SHP77 (cell line): Measurements from ENCODE around the gene SV2B.

Source experiments
- DNase-seq, 2 experiments: peaks; one replicate each; lab custom pipeline; 2025; lab: John Stamatoyannopoulos, UW

Gene SV2B

DNA sequence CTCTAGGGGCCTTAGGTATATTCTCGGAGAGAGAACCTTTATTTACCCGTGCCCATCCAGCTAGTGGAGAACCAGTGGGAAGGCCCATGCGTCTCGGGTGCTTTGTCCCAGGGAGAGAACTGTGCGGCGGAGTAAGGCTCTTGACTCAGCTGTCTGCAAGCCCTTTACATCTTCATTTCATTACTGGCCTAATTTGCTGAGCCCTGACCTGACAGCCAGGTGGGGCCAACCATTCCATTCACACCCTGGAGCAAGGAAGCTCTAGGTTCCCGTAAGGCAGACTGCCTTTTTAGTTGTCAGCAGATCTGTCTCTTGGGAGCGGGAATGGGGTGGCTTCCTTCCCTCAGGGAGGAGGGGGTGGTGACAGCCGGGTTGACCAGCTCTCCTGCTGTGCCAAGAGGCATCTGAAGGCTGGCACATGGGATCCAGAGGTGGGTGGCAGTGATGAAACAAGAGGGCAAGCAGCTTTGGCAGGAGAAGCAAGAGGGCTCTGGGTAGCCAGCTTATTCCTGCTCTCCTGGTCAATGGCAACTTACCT is 36.4 kb downstream of the SV2B start:
- DNase-seq = peak; percentile 28 to 35

DNA sequence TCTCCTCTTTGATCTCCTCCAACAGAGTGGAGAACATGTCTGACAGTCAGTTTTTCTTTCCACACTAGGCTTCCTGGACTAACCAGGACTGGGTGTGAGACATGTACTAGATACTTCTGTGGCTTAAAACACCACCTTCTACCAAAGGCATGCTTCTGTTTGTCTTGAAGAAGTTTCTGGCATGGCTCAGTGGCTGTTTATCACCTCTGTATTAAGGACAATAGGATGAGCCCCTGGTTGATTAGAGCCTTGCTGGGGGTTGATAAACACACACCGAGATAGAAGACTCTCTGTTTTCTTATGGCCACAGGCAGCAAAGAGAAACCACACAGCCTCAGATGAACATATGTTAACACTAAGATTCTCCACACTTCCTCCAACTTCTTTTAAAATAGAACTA is 40.5 kb downstream of the SV2B start:
- no peak for DNase-seq

- DNase-seq = no peak
These were observed 41.0 kb downstream of the SV2B start for GRCh38 chr15:91141097-91141496.

DNA sequence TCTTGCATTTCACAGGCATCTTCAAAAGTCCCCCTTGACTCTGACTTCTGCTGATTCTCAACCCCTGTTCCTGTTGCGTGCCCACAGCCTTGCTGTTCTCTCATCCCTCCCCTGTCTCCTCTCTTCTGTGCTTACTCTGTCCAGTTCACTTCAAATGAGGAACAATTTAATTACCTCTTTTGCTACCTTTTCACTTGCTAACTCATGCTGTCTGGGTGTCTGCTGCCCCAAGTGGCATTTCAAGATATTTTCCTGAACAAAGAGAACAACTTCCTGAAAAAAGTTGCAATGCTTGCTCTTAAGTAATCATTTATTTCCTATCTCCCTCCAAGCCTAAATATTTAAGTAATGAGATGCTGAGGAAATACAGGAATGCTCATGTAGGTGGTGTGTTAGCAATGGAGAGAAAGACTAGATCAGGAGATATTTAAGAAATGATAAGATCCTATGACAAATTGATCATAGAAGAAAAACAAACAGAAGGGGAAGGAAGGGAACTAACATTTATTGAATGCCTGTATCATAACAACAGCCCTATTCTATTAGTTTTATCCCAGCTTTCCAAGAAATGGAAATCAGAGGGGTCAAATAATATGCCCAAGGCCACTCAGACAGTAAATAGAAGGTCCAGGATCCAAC is 42.2 kb downstream of the SV2B start:
- no peak for DNase-seq

DNA sequence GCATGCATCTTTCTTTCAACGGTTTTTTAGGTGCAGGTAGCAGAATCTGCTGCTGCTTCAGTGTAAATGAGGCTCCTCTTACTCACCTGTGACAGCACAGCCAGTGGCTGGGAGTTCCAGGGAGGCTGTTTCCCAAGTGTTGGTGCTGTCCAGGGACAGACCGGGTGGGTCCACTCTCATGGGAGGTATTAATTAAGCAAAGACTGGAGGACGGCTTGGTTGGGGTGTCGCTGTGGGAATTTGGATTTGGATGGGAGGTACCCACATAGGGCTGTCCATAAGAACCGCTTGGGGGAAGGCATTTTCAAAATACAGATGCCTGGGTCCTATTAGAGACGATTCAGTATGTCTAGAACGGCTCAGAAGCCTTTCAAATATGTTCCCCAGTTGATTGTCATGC is 42.9 kb downstream of the SV2B start:
- no peak for DNase-seq

- no peak for DNase-seq
These were observed 46.7 kb downstream of the SV2B start for GRCh38 chr15:91146728-91147127.

GRCh38 chr15:91148243-91148642 is 48.2 kb downstream of the SV2B start:
- no peak for DNase-seq

GRCh38 chr15:91150502-91151160 is 50.6 kb downstream of the SV2B start:
- DNase-seq = no peak

DNA sequence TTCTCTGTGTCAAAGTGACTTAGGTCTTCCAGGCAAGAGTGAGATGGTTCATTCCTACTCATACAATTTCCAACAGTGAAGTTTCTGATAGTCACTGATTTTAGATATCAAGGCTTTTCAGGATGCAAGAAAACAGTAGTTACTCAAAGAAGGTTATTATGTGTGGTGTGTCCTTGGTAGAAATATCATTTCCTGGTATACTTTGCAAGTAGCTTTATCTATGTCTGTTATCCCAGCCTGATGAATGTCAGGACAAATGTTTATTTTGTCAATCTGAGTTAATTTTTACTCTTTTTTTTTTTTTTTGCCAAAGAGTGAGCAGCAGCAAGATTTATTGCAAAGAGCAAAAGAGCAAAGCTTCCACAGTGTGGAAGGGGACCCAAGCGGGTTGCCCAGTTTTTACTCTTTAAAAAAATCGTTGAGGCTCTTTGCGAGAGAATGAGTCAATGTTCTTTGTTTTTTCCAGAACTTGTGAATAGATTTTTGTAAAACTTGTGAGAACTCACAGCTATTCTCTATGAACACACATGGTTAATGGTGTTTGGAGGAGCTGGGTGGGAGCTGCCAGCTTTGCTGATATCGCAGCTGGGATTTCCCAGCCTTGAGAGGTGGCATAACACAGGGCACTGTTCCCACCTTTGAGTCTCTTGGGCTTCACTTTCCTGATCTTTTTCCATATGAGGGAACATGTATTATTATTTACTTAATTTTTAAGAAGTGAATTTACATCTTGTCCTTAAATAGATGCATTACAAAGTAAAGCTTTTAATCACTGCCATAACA is 51.9 kb downstream of the SV2B start:
- no peak for DNase-seq

DNA sequence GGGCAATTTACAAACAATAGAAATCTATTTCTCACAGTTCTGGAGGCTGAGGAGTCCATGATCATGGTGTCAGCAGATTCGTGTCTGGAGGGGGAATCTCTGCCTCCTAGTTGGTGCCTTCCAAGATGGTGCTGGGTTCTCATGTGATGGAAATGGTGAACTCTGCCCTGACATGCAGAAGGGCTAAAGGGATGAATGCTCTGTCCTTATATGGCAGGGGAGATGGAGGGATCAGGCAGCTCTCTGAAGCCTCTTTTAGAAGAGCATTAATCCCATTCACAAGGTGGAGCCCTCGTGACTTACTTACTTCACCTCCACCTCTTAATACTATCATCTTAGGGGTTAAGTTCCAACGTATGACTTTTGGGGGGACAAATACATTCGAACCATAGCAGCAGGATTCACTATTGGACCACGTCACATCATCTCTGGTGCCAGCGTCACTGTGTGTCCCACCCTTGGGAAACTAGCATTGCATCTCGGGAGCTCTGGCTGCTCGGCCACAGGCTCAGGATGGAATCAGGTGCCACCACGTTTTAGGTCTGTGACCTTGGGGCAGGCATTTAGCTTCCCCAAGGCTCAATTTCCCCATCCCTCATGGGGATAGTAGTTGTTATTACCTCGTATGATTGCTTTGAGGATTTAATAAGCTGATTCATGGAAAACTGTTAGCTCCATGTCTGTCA is 53.0 kb downstream of the SV2B start:
- DNase-seq = no peak

- DNase-seq = no peak
These were observed 53.9 kb downstream of the SV2B start for GRCh38 chr15:91153954-91154353.

DNA sequence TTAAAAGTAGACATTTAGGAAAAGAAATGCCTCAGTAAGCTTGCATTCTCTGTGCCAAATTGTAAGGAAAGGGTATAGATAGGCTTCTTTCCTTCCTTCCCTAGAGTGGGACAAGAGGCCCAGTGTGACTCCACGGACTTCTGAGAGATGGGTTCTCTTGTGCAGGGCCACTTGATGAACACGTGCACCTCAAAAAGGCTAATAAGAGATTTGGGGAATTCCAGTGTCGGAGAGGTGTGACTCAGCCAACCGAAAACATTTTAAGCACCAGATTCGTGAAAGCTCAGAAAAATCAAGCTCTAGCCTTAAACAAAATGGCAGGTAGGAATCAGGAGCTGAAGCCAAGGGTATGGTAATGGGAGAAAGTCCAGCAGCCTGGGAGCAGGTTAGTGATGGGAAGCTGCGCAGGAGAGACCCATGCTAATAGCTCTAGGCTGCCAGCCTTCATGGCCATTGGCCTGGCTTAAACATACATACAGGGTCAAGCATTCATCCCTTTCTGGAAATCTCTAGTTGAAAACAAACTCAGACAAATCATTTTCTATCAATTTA is 56.2 kb downstream of the SV2B start:
- DNase-seq = no peak

GRCh38 chr15:91158415-91159394 is 58.6 kb downstream of the SV2B start:
- DNase-seq = no peak

GRCh38 chr15:91165850-91166249 is 65.8 kb downstream of the SV2B start:
- no peak for DNase-seq

DNA sequence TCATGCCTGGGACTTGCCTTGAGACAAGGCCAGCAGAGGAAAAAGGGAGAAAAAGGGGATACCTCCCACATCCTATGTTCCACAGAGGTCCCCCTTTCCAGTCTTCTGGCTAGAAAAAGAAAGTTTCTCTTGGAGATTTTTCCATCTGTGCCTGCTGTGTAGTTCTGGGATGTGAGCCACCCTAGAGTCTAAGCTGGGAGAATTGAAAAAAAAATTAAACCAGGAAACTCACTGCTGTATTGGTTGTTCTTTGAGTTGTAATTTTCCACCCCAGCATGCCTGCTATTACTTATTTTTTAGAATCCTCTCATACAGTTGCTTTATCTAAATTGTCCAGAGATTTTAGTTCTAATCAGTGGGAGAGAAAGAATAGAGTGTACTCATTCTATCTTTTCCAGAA is 68.4 kb downstream of the SV2B start:
- DNase-seq = no peak

GRCh38 chr15:91171334-91171733 is 71.3 kb downstream of the SV2B start:
- DNase-seq = no peak

- peak; percentile 56 to 82 for DNase-seq
These were observed 82.0 kb downstream of the SV2B start for GRCh38 chr15:91182101-91182500.

- peak; percentile 35 to 45 for DNase-seq
These were observed 83.5 kb downstream of the SV2B start for GRCh38 chr15:91183596-91183995.

GRCh38 chr15:91184441-91184840 is 84.4 kb downstream of the SV2B start:
- DNase-seq = no peak

GRCh38 chr15:91186904-91187656 is 87.0 kb downstream of the SV2B start:
- DNase-seq = peak in 1 of 2 experiments; percentile 9
